Mesendoderm (in vitro differentiated cells): Measurements from ENCODE around the gene SERTAD3.

Experiments used
- DNase-seq: peaks from one replicate; pipeline ENCODE4 v3.0.0; 2013
- H2AK5ac ChIP-seq: 2 replicates; pipeline ENCODE4 v1.6.1; 2013; ENCODE audit warnings: low read length, inconsistent platforms
- H2BK120ac ChIP-seq: 2 replicates; pipeline ENCODE4 v1.6.1; 2013; ENCODE audit warnings: low read depth, mild to moderate bottlenecking, low read length, moderate library complexity, mixed read lengths
- H2BK15ac ChIP-seq: replicated peaks from 2 replicates; pipeline ENCODE4 v1.6.1; 2013; ENCODE audit warnings: low read depth, mild to moderate bottlenecking, moderate library complexity
- H2BK5ac ChIP-seq: 2 replicates; pipeline ENCODE4 v1.6.1; 2013; ENCODE audit warnings: low read length, inconsistent platforms
- H3K18ac ChIP-seq: 2 replicates; pipeline ENCODE4 v1.6.1; 2013; ENCODE audit warnings: mild to moderate bottlenecking, low read length, mixed read lengths
- H3K23ac ChIP-seq: one replicate; pipeline ENCODE4 v1.6.1; 2013; ENCODE audit warnings: low read length
- H3K27ac ChIP-seq: 2 replicates; pipeline ENCODE4 v1.5.1; 2013; ENCODE audit warnings: low read depth, mild to moderate bottlenecking, inconsistent platforms, low read length, moderate library complexity
- H3K27me3 ChIP-seq: 2 replicates; pipeline ENCODE4 v1.6.1; 2013; ENCODE audit warnings: low read length, control low read depth, mild to moderate bottlenecking, inconsistent platforms; ENCODE audit not compliant: insufficient read depth, poor library complexity
- H3K36me3 ChIP-seq: 2 replicates; pipeline ENCODE4 v1.6.1; 2013; ENCODE audit warnings: low read length, inconsistent platforms; ENCODE audit not compliant: control insufficient read depth, insufficient read depth
- H3K4ac ChIP-seq: one replicate; pipeline ENCODE4 v1.6.1; 2013; ENCODE audit warnings: low read depth, mild to moderate bottlenecking, low read length, moderate library complexity
- H3K4me1 ChIP-seq: 2 replicates; pipeline ENCODE4 v1.6.1; 2013; ENCODE audit warnings: low read depth, low read length, inconsistent platforms; ENCODE audit not compliant: control insufficient read depth
- H3K4me2 ChIP-seq: 2 replicates; pipeline ENCODE4 v1.6.1; 2013; ENCODE audit warnings: low read length
- H3K4me3 ChIP-seq: 2 replicates; pipeline ENCODE4 v1.5.1; 2013; ENCODE audit warnings: mild to moderate bottlenecking, low read length
- H3K56ac ChIP-seq: one replicate; pipeline ENCODE4 v1.6.1; 2013; ENCODE audit warnings: low read length
- H3K79me1 ChIP-seq: 2 replicates; pipeline ENCODE4 v1.6.1; 2013; ENCODE audit warnings: low read length, inconsistent platforms
- H3K79me2 ChIP-seq: 2 replicates; pipeline ENCODE4 v1.6.1; 2013; ENCODE audit warnings: mild to moderate bottlenecking, low read length; ENCODE audit not compliant: control insufficient read depth, insufficient read depth
- H3K9ac ChIP-seq: 2 replicates; pipeline ENCODE4 v1.6.1; 2013; ENCODE audit warnings: low read length, inconsistent platforms
- H4K5ac ChIP-seq: one replicate; pipeline ENCODE4 v1.6.1; 2013; ENCODE audit warnings: low read length
- H4K8ac ChIP-seq: one replicate; pipeline ENCODE4 v1.6.1; 2013; ENCODE audit warnings: low read depth, mild to moderate bottlenecking, control low read depth, low read length, moderate library complexity
- WGBS: extraction: QIAGEN DNeasy Blood & Tissue Kit; methylation state at CpG from one replicate; pipeline ENCODE4 v1.1.7; 2013; ENCODE audit warnings: low lambda C conversion rate, missing lambda C conversion rate; ENCODE audit not compliant: insufficient coverage; ENCODE audit errors: extremely low coverage; 5-methylcytosine and 5-hydroxymethylcytosine counted together

The SERTAD3 gene

DNA sequence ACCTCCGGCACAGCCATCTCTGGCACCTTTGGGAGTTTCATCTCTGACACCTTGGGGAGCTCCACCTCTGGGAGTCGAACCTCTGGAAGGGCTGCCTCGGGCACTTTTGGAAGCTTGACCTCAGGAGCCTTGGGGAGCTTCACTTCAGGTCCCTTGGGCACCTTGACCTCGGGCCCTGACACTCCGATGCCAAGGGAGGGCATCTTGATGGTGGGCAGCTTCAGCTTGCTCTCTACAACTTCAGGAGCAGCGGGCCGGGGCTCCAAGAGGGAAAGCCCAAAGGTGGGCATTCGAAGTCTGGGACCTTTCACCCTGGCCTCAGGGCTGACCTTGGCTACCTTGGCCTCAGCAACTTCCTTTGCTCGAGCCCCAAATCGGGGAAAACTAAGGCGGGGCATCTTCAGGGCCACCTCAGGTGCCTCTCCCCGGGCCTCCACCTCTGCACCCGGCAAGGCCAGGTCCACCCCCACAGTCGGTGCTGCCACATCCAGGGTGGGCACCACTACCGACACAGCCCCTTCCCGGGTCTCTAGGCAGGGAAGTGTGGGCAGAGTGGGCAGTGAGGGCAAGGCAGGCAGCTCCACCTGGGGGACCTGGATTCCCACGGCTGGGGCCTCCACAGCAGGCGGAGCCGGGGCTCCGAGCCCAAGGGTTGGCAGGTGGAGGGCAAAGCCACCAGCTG lies 47.1 kb downstream of the SERTAD3 start:
- H3K79me1 ChIP-seq: no peaks in the 10 kb centered on the region
- H2BK120ac ChIP-seq: no peak overlapping the region
- H3K27me3 ChIP-seq: no peaks in the 10 kb centered on the region
- no peak overlapping the region for H2BK15ac ChIP-seq
- H3K27ac ChIP-seq: no peak overlapping the region
- no peak overlapping the region for H3K23ac ChIP-seq
- H4K5ac ChIP-seq: no peak overlapping the region
- H3K9ac ChIP-seq: no peak overlapping the region
- DNase-seq: no peak
- no peak overlapping the region for H2BK5ac ChIP-seq
- no peak overlapping the region for H3K56ac ChIP-seq
- no peaks in the 10 kb centered on the region for H3K36me3 ChIP-seq
- H3K4me1 ChIP-seq: no peaks in the 10 kb centered on the region
- no peak overlapping the region for H3K18ac ChIP-seq
- H3K4me3 ChIP-seq: no peak overlapping the region
- no CpG with 5 or more reads among the region's 20 CpGs for WGBS
- no peak overlapping the region for H2AK5ac ChIP-seq
- no peak overlapping the region for H3K4ac ChIP-seq
- no peak overlapping the region for H3K4me2 ChIP-seq
- H3K79me2 ChIP-seq: no peaks in the 10 kb centered on the region
- H4K8ac ChIP-seq: no peak overlapping the region

GRCh38 chr19:40395956-40396355 lies 48.2 kb downstream of the SERTAD3 start:
- no peak overlapping the region for H3K4me3 ChIP-seq
- no peak overlapping the region for H2AK5ac ChIP-seq
- H3K23ac ChIP-seq: no peak overlapping the region
- H3K27ac ChIP-seq: no peak overlapping the region
- H3K27me3 ChIP-seq: no peaks in the 10 kb centered on the region
- no CpG with 5 or more reads among the region's 14 CpGs for WGBS
- no peak overlapping the region for H4K8ac ChIP-seq
- H3K36me3 ChIP-seq: no peaks in the 10 kb centered on the region
- no peaks in the 10 kb centered on the region for H3K79me1 ChIP-seq
- no peak overlapping the region for H3K9ac ChIP-seq
- H3K56ac ChIP-seq: no peak overlapping the region
- no peaks in the 10 kb centered on the region for H3K4me1 ChIP-seq
- no peak overlapping the region for H2BK5ac ChIP-seq
- DNase-seq: no peak
- H3K18ac ChIP-seq: no peak overlapping the region
- H3K79me2 ChIP-seq: no peaks in the 10 kb centered on the region
- no peak overlapping the region for H2BK15ac ChIP-seq
- H4K5ac ChIP-seq: no peak overlapping the region
- H2BK120ac ChIP-seq: no peak overlapping the region
- H3K4ac ChIP-seq: no peak overlapping the region
- H3K4me2 ChIP-seq: no peak overlapping the region

DNA sequence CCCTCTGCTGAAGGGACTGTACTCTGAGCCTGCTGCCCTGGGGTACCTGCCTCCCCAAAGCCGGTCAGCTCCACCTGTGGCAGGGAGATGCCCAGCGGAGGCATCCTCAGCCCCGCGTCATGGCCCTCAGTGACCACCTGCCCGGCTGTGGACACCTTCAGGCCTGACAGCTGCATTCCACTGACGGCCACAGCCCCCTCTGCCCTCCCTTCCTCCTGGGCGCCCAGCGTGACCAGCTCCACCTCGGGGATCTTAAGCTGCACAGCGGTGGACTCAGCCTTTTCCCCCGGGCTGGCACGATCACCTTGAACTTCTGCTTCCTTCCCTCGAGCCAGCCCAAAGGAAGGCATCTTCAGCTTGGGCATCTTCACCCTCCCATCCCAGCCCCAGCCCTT lies 49.3 kb downstream of the SERTAD3 start:
- no peaks in the 10 kb centered on the region for H3K27me3 ChIP-seq
- H3K4ac ChIP-seq: no peak overlapping the region
- no peaks in the 10 kb centered on the region for H3K4me1 ChIP-seq
- no peaks in the 10 kb centered on the region for H3K79me1 ChIP-seq
- no peak overlapping the region for H3K4me3 ChIP-seq
- H2BK120ac ChIP-seq: no peak overlapping the region
- H3K18ac ChIP-seq: no peak overlapping the region
- no peak overlapping the region for H3K27ac ChIP-seq
- WGBS: no CpG with 5 or more reads among the region's 13 CpGs
- H3K56ac ChIP-seq: no peak overlapping the region
- no peak overlapping the region for H2BK15ac ChIP-seq
- no peaks in the 10 kb centered on the region for H3K36me3 ChIP-seq
- H3K79me2 ChIP-seq: no peaks in the 10 kb centered on the region
- no peak overlapping the region for H3K9ac ChIP-seq
- H2BK5ac ChIP-seq: no peak overlapping the region
- no peak overlapping the region for H4K5ac ChIP-seq
- no peak overlapping the region for H4K8ac ChIP-seq
- no peak overlapping the region for H3K4me2 ChIP-seq
- no peak overlapping the region for H2AK5ac ChIP-seq
- DNase-seq: no peak
- H3K23ac ChIP-seq: no peak overlapping the region

DNA sequence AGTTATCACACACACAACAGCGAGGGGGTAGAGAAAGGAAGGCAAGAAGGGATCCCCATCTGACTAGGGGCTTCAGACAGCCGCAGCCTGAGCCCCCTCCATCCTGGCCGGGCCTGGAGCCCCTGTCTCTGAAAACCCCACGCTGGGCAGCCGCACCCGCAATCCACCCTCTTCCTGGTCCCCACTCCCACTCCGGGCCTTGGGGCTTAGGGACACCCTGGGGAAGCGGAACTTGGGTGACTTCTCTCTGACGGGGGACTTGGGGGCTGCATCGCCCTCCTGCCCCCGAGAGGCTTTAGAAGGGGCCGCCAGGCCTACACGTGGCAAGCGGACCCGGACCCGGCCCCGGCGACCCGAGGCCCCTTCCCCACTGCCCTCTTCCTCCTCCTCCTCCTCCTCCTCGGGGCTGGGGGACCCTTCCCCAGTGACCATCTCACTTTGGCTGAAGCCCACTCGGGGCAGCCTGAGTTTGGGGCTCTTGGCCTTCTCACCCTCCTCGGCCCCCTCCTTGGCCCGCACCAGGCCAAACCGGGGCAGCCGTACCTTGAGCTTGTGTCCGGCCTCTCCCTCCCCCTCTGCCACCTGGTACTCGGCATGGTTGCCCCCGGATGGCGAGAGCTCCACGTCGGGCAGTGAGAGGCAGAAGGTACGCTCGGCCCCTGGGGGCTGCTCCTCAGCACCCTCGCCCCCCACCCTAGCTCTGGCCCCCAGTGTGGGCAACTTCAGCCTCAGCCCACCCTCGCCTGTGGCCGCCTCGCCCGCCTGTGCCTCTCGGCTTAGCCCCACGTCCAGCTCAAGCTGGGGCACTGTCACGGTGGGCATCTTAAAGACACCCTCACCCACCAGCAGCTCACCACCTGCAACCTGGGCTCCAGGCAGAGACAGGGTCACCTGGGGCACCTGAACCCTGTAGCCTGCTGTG lies 50.0 kb downstream of the SERTAD3 start:
- no peak overlapping the region for H4K5ac ChIP-seq
- no peaks in the 10 kb centered on the region for H3K79me1 ChIP-seq
- no peak overlapping the region for H3K4ac ChIP-seq
- H3K4me1 ChIP-seq: no peaks in the 10 kb centered on the region
- H3K79me2 ChIP-seq: no peaks in the 10 kb centered on the region
- no peak overlapping the region for H2AK5ac ChIP-seq
- no peak overlapping the region for H3K4me3 ChIP-seq
- H2BK15ac ChIP-seq: no peak overlapping the region
- no peaks in the 10 kb centered on the region for H3K27me3 ChIP-seq
- H3K27ac ChIP-seq: no peak overlapping the region
- H2BK5ac ChIP-seq: no peak overlapping the region
- no peak overlapping the region for H3K18ac ChIP-seq
- no peak overlapping the region for H2BK120ac ChIP-seq
- no peak overlapping the region for H4K8ac ChIP-seq
- H3K4me2 ChIP-seq: no peak overlapping the region
- WGBS: no CpG with 5 or more reads among the region's 41 CpGs
- DNase-seq: no peak
- H3K23ac ChIP-seq: no peak overlapping the region
- no peak overlapping the region for H3K9ac ChIP-seq
- H3K36me3 ChIP-seq: no peaks in the 10 kb centered on the region
- no peak overlapping the region for H3K56ac ChIP-seq

- DNase-seq: no peak
- Histone ChIP-seq H3K4me1 (no peaks in the 10 kb centered on the region), H3K23ac (no peak overlapping the region), H2BK120ac (no peak overlapping the region), H3K79me1 (no peaks in the 10 kb centered on the region), H2BK15ac (no peak overlapping the region), H3K18ac (no peak overlapping the region), H3K4me3 (no peak overlapping the region), H4K5ac (no peak overlapping the region), H2BK5ac (no peak overlapping the region), H3K56ac (no peak overlapping the region), H3K36me3 (no peaks in the 10 kb centered on the region), H3K4ac (no peak overlapping the region), H2AK5ac (no peak overlapping the region), H4K8ac (no peak overlapping the region), H3K9ac (no peak overlapping the region), H3K79me2 (no peaks in the 10 kb centered on the region), H3K27me3 (no peaks in the 10 kb centered on the region), H3K27ac (no peak overlapping the region), H3K4me2 (no peak overlapping the region)
- no CpG with 5 or more reads among the region's 9 CpGs for WGBS
These were observed 51.1 kb downstream of the SERTAD3 start for GRCh38 chr19:40392894-40393517.
